Activated T-cell treated with anti-CD3 and anti-CD28 coated beads, Interleukin-2, amount 50 U/mL, for 4 hours (primary cell): ENCODE data around the gene TMEM88. TPM values are rescaled to one million over a fixed set of nuclear protein-coding genes. Genes with fewer than 3 reads are reported as not detected.

Experiments
- ATAC-seq, 2 donors: fragments of 200-7000 bp; cut with Tn5 transposase; one replicate each; pipeline ENCODE4 v1.10.0; 2021
- DNase-seq: peaks from one replicate; pipeline ENCODE4 v3.0.0-alpha.2; 2020
- H3K27me3 Mint-ChIP-seq: one replicate; pipeline ENCODE4 v1.8.0; 2021; ENCODE audit warnings: low read depth, mixed read lengths
- H3K36me3 Mint-ChIP-seq: one replicate; pipeline ENCODE4 v1.8.0; 2022; ENCODE audit warnings: mixed read lengths; ENCODE audit not compliant: insufficient read depth
- H3K4me1 Mint-ChIP-seq: one replicate; pipeline ENCODE4 v1.8.0; 2021; ENCODE audit warnings: low read depth, mixed read lengths
- H3K4me3 Mint-ChIP-seq: one replicate; pipeline ENCODE4 v1.8.0; 2021; ENCODE audit warnings: mild to moderate bottlenecking, moderate library complexity, mixed read lengths
- H3K9me3 Mint-ChIP-seq: one replicate; pipeline ENCODE4 v1.8.0; 2021; ENCODE audit warnings: mixed read lengths
- total RNA-seq, 3 donors: library from RNA; stranded (reverse); gene quantifications; one replicate each; pipeline ENCODE4 v1.2.1, GENCODE V29; 2021

The TMEM88 gene
- total RNA-seq, 3 donors from 2014 or later = 8.9 to 11.1 (median 9.9) TPM

GRCh38 chr17:7867881-7868329 is 13.0 kb downstream of the TMEM88 start:
- DNase-seq (no peak), ATAC-seq (peak; percentile 65 to 67)
- Mint-ChIP-seq H3K4me1 (peaks cover 27% of the 10 kb centered on the region), H3K4me3 (peak overlapping the region; percentile 14), H3K36me3 (peaks cover 8% of the 10 kb centered on the region), H3K9me3 (no peaks in the 10 kb centered on the region), H3K27me3 (no peaks in the 10 kb centered on the region)

- DNase-seq = no peak
- no peaks in the 10 kb centered on the region for H3K9me3 Mint-ChIP-seq
- H3K36me3 Mint-ChIP-seq = peaks cover 13% of the 10 kb centered on the region
- H3K4me3 Mint-ChIP-seq = no peak overlapping the region
- peaks cover 18% of the 10 kb centered on the region for H3K4me1 Mint-ChIP-seq
- no peaks in the 10 kb centered on the region for H3K27me3 Mint-ChIP-seq
- ATAC-seq = no peak
These were observed 18.2 kb downstream of the TMEM88 start for GRCh38 chr17:7873051-7873450.

GRCh38 chr17:7875804-7876370 is 21.0 kb downstream of the TMEM88 start:
- ATAC-seq = no peak
- Mint-ChIP-seq H3K36me3 (peaks cover 13% of the 10 kb centered on the region), H3K9me3 (no peaks in the 10 kb centered on the region), H3K27me3 (no peaks in the 10 kb centered on the region), H3K4me3 (no peak overlapping the region), H3K4me1 (peaks cover 8% of the 10 kb centered on the region)
- no peak for DNase-seq

- Mint-ChIP-seq H3K9me3 (no peaks in the 10 kb centered on the region), H3K36me3 (peaks cover 8% of the 10 kb centered on the region), H3K4me3 (no peak overlapping the region), H3K4me1 (peaks cover 6% of the 10 kb centered on the region), H3K27me3 (no peaks in the 10 kb centered on the region)
- DNase-seq (no peak), ATAC-seq (no peak)
These were observed 23.4 kb downstream of the TMEM88 start for GRCh38 chr17:7878234-7878633.

- H3K4me3 Mint-ChIP-seq = no peak overlapping the region
- H3K9me3 Mint-ChIP-seq = no peaks in the 10 kb centered on the region
- peaks cover 6% of the 10 kb centered on the region for H3K36me3 Mint-ChIP-seq
- DNase-seq (no peak), ATAC-seq (no peak)
- H3K27me3 Mint-ChIP-seq = no peaks in the 10 kb centered on the region
- peaks cover 6% of the 10 kb centered on the region for H3K4me1 Mint-ChIP-seq
These were observed 25.4 kb downstream of the TMEM88 start for GRCh38 chr17:7880076-7880868.

GRCh38 chr17:7881276-7882054 is 26.6 kb downstream of the TMEM88 start:
- no peak for DNase-seq
- no peak for ATAC-seq
- H3K4me3 Mint-ChIP-seq = no peak overlapping the region
- no peaks in the 10 kb centered on the region for H3K9me3 Mint-ChIP-seq
- H3K36me3 Mint-ChIP-seq = peaks cover under 1% of the 10 kb centered on the region
- no peaks in the 10 kb centered on the region for H3K27me3 Mint-ChIP-seq
- peaks cover 4% of the 10 kb centered on the region for H3K4me1 Mint-ChIP-seq

GRCh38 chr17:7882068-7882467 is 27.2 kb downstream of the TMEM88 start:
- H3K27me3 Mint-ChIP-seq = no peaks in the 10 kb centered on the region

GRCh38 chr17:7882629-7883028 is 27.8 kb downstream of the TMEM88 start:
- H3K9me3 Mint-ChIP-seq = no peaks in the 10 kb centered on the region

More at GRCh38 chr17:7882068-7882467, 27.2 kb downstream of the TMEM88 start:
- no peak for ATAC-seq
- Mint-ChIP-seq H3K36me3 (no peaks in the 10 kb centered on the region), H3K9me3 (no peaks in the 10 kb centered on the region), H3K4me1 (peaks cover 4% of the 10 kb centered on the region), H3K4me3 (no peak overlapping the region)
- no peak for DNase-seq

GRCh38 chr17:7883781-7884386 is 29.0 kb downstream of the TMEM88 start:
- no peak for ATAC-seq
- H3K4me1 Mint-ChIP-seq = peaks cover 3% of the 10 kb centered on the region
- no peaks in the 10 kb centered on the region for H3K9me3 Mint-ChIP-seq
- DNase-seq = peak; percentile 23
- H3K36me3 Mint-ChIP-seq = no peaks in the 10 kb centered on the region
- peak overlapping the region; percentile 75 for H3K4me3 Mint-ChIP-seq
- H3K27me3 Mint-ChIP-seq = no peaks in the 10 kb centered on the region

More at GRCh38 chr17:7882629-7883028, 27.8 kb downstream of the TMEM88 start:
- H3K36me3 Mint-ChIP-seq = no peaks in the 10 kb centered on the region
- ATAC-seq (no peak), DNase-seq (no peak)
- no peak overlapping the region for H3K4me3 Mint-ChIP-seq
- peaks cover 3% of the 10 kb centered on the region for H3K4me1 Mint-ChIP-seq
- no peaks in the 10 kb centered on the region for H3K27me3 Mint-ChIP-seq

GRCh38 chr17:7884581-7885366 is 29.9 kb downstream of the TMEM88 start:
- H3K4me3 Mint-ChIP-seq = peak overlapping the region; percentile 70
- H3K27me3 Mint-ChIP-seq = no peaks in the 10 kb centered on the region
- ATAC-seq (no peak), DNase-seq (peak; percentile 56)
- H3K36me3 Mint-ChIP-seq = no peaks in the 10 kb centered on the region
- H3K4me1 Mint-ChIP-seq = peaks cover 3% of the 10 kb centered on the region
- no peaks in the 10 kb centered on the region for H3K9me3 Mint-ChIP-seq

GRCh38 chr17:7885367-7886226 is 30.7 kb downstream of the TMEM88 start:
- H3K36me3 Mint-ChIP-seq = peaks cover 4% of the 10 kb centered on the region
- no peak overlapping the region for H3K4me3 Mint-ChIP-seq
- ATAC-seq (peak; percentile 3 to 4), DNase-seq (peak; percentile 22)
- peaks cover 6% of the 10 kb centered on the region for H3K4me1 Mint-ChIP-seq
- H3K9me3 Mint-ChIP-seq = no peaks in the 10 kb centered on the region
- H3K27me3 Mint-ChIP-seq = no peaks in the 10 kb centered on the region

- H3K27me3 Mint-ChIP-seq = no peaks in the 10 kb centered on the region
- peak; percentile 59 for DNase-seq
- no peak overlapping the region for H3K4me3 Mint-ChIP-seq
- ATAC-seq = peak; percentile 5 to 8
- peaks cover 6% of the 10 kb centered on the region for H3K4me1 Mint-ChIP-seq
- H3K36me3 Mint-ChIP-seq = peaks cover 7% of the 10 kb centered on the region
- H3K9me3 Mint-ChIP-seq = no peaks in the 10 kb centered on the region
These were observed 31.6 kb downstream of the TMEM88 start for GRCh38 chr17:7886227-7887037.
